ENCODE results near the gene ZMIZ1. TPM values are rescaled to one million over a fixed set of nuclear protein-coding genes. Genes with fewer than 3 reads are reported as not detected.

The ZMIZ1 gene
- total RNA-seq, 4 donors from 2014 or later = 58.1 to 87.4 (median 74.2) TPM

- intact Hi-C loops (cut with DNase I; ENCODE audit: low total_unique reads) = no loop called here
- DNase-seq (ENCODE audit: low spot score in 2 of 2) = peak in 1 of 2 donors; percentile 20
- H3K4me3 ChIP-seq (ENCODE audit: low read depth, poor library complexity, severe bottlenecking) = no peak overlapping the region
- 94 to 97% methylated on average over 9 of the region's 9 CpGs for WGBS, 2 donors
- TF ChIP-seq POLR2A (IDR thresholded peaks at IDR 0.05) (no peak), CTCF (IDR thresholded peaks at IDR 0.05) (no peak)
Measured at GRCh38 chr10:79357180-79357579, 288.4 kb downstream of the ZMIZ1 start.

GRCh38 chr10:79358811-79359210 lies 290.0 kb downstream of the ZMIZ1 start:
- intact Hi-C loops (cut with DNase I; ENCODE audit: low total_unique reads) = no loop called here
- H3K4me3 ChIP-seq (ENCODE audit: low read depth, poor library complexity, severe bottlenecking) = no peak overlapping the region
- 77 to 81% methylated on average over 5 of the region's 5 CpGs for WGBS, 2 donors
- TF ChIP-seq POLR2A (IDR thresholded peaks at IDR 0.05) (no peak), CTCF (IDR thresholded peaks at IDR 0.05) (no peak)
- DNase-seq (ENCODE audit: low spot score in 2 of 2) = no peak

- intact Hi-C loops (cut with DNase I; ENCODE audit: low total_unique reads) = no loop called here
- DNase-seq (ENCODE audit: low spot score in 2 of 2) = peak in 1 of 2 donors; percentile 45
- TF ChIP-seq POLR2A (IDR thresholded peaks at IDR 0.05) (no peak), CTCF (IDR thresholded peaks at IDR 0.05) (no peak)
- no peak overlapping the region for H3K4me3 ChIP-seq (ENCODE audit: low read depth, poor library complexity, severe bottlenecking)
- WGBS, 2 donors = 96 to 99% methylated on average over 6 of the region's 6 CpGs
Measured at GRCh38 chr10:79359816-79360498, 291.2 kb downstream of the ZMIZ1 start.

- TF ChIP-seq CTCF (IDR thresholded peaks at IDR 0.05) = no peak
- TF ChIP-seq POLR2A (IDR thresholded peaks at IDR 0.05) = no peak
- DNase-seq (ENCODE audit: low spot score in 2 of 2) = no peak
- H3K4me3 ChIP-seq (ENCODE audit: low read depth, poor library complexity, severe bottlenecking) = no peak overlapping the region
- 95 to 100% methylated on average over 5 of the region's 5 CpGs for WGBS, 2 donors
- intact Hi-C loops (cut with DNase I; ENCODE audit: low total_unique reads) = no loop called here
Measured at GRCh38 chr10:79360499-79361342, 292.0 kb downstream of the ZMIZ1 start.

GRCh38 chr10:79361726-79362397 lies 293.1 kb downstream of the ZMIZ1 start:
- TF ChIP-seq POLR2A (IDR thresholded peaks at IDR 0.05) (no peak), CTCF (IDR thresholded peaks at IDR 0.05) (no peak)
- H3K4me3 ChIP-seq (ENCODE audit: low read depth, poor library complexity, severe bottlenecking) = no peak overlapping the region
- DNase-seq (ENCODE audit: low spot score in 2 of 2) = no peak
- intact Hi-C loops (cut with DNase I; ENCODE audit: low total_unique reads) = no loop called here
- WGBS, 2 donors = 82 to 88% methylated on average over 4 of the region's 4 CpGs

Data from lower leg skin (tissue), 4 donors.